HCT116 (cell line): Measurements from ENCODE around the gene ADCY1. TPM values are rescaled to one million over a fixed set of nuclear protein-coding genes. Genes with fewer than 3 reads are reported as not detected.

ENCODE experiments used
- ATAC-seq: fragments of 200-7000 bp; cut with Tn5 transposase; 2 replicates; pipeline ENCODE4 v1.9.1; 2020; ENCODE audit warnings: mild to moderate bottlenecking, moderate library complexity
- BruUV-seq: library from RNA; stranded (reverse); fragments of 400-500 nt; replicated peaks from 2 replicates; lab custom pipeline; 2021; lab: Mats Ljungman, UMichigan
- CTCF ChIA-PET: fragments of 300-600 bp; sonication (Branson Sonifier 250); formaldehyde crosslinking; loops from one replicate; lab custom pipeline; 2021; ENCODE audit warnings: antibody characterized with exemption; lab: Charles Lee
- POLR2A ChIA-PET: fragments of 300-600, 350-600 bp; sonication (Branson Sonifier 250); formaldehyde crosslinking; loops from one replicate; lab custom pipeline; 2021; ENCODE audit warnings: antibody characterized with exemption; lab: Charles Lee
- RAD21 ChIA-PET, 2 experiments: fragments of 300-600 bp; sonication (Branson Sonifier 250); formaldehyde crosslinking; loops; one replicate each; lab custom pipeline; 2023; ENCODE audit warnings: low total read pairs in 2 of 2; ENCODE audit not compliant: uncharacterized antibody in 2 of 2, unreplicated experiment in 2 of 2, low non-redundant PET in 1 of 2; lab: Charles Lee
- DNase-seq: peaks from one replicate; pipeline ENCODE4 v3.0.0-alpha.2; 2010; ENCODE audit warnings: low read depth, low spot score
- H2AFZ ChIP-seq: fragments of 200-600 bp; shearing (Covaris generic), sonication (generic); 2 replicates; pipeline ENCODE4 v1.6.1; 2017; ENCODE audit warnings: low read depth, mixed run types, mixed read lengths, antibody characterized with exemption, low read length; ENCODE audit not compliant: poor library complexity, severe bottlenecking
- H3K27ac ChIP-seq: 2 replicates; pipeline ENCODE4 v1.5.1; 2012; ENCODE audit warnings: low read depth, low read length
- H3K27me3 ChIP-seq: fragments of 200-600 bp; sonication (generic); 2 replicates; pipeline ENCODE4 v1.6.1; 2016; ENCODE audit warnings: mixed run types, low read length, mixed read lengths; ENCODE audit not compliant: insufficient read depth
- H3K36me3 ChIP-seq, 2 experiments: fragments of 200-500 bp in 1 of 2; fragments of 200-600 bp in 1 of 2; sonication (Bioruptor generic) in 1 of 2; sonication (generic) in 1 of 2; 2 replicates each; pipeline versions ENCODE4 v1.5.1 to v1.6.1; 2014 to 2016; ENCODE audit warnings: low read length in 2 of 2, inconsistent platforms in 1 of 2, mixed read lengths in 1 of 2, mixed run types in 1 of 2; ENCODE audit not compliant: insufficient read depth in 2 of 2, control insufficient read depth in 1 of 2
- H3K4me1 ChIP-seq, 2 experiments: fragments of 200-600 bp in 1 of 2; sonication (generic) in 1 of 2; 2 replicates each; pipeline versions ENCODE4 v1.5.1 to v1.6.1; 2012 to 2017; ENCODE audit warnings: low read length in 2 of 2, inconsistent platforms in 1 of 2, mild to moderate bottlenecking in 1 of 2, mixed read lengths in 1 of 2, mixed run types in 1 of 2, moderate library complexity in 1 of 2; ENCODE audit not compliant: insufficient read depth in 2 of 2, control insufficient read depth in 1 of 2
- H3K4me2 ChIP-seq: fragments of 200-600 bp; sonication (generic); 2 replicates; pipeline ENCODE4 v1.6.1; 2017; ENCODE audit warnings: mixed run types, low read length, mixed read lengths
- H3K4me3 ChIP-seq, 2 experiments: fragments of 200-600 bp in 1 of 2; sonication (generic) in 1 of 2; replicated peaks in 1 of 2; 2 replicates each; pipeline ENCODE4 v1.5.1; 2011 to 2016; ENCODE audit warnings: low read length in 2 of 2, control low read depth in 1 of 2, low read depth in 1 of 2, mild to moderate bottlenecking in 1 of 2, mixed read lengths in 1 of 2, mixed run types in 1 of 2
- H3K79me2 ChIP-seq: fragments of 200-600 bp; sonication (generic); 2 replicates; pipeline ENCODE4 v1.6.1; 2017; ENCODE audit warnings: mild to moderate bottlenecking, mixed run types, low read length, moderate library complexity, mixed read lengths; ENCODE audit not compliant: insufficient read depth
- H3K9ac ChIP-seq: fragments of 200-600 bp; sonication (generic); 2 replicates; pipeline ENCODE4 v1.6.1; 2016; ENCODE audit warnings: low read length, mixed read lengths
- H3K9me2 ChIP-seq: fragments of 200-600 bp; sonication (generic), shearing (Covaris generic); 2 replicates; pipeline ENCODE4 v1.6.1; 2017; ENCODE audit warnings: mixed run types, mild to moderate bottlenecking, moderate library complexity; ENCODE audit not compliant: insufficient read depth
- H3K9me3 ChIP-seq, 2 experiments: fragments of 200-500 bp in 1 of 2; fragments of 200-600 bp in 1 of 2; sonication (Bioruptor generic) in 1 of 2; sonication (generic) in 1 of 2; 2 replicates each; pipeline ENCODE4 v1.6.1; 2014 to 2017; ENCODE audit warnings: low read length in 2 of 2, mixed read lengths in 2 of 2, inconsistent platforms in 1 of 2, low read depth in 1 of 2, mild to moderate bottlenecking in 1 of 2, mixed run types in 1 of 2, moderate library complexity in 1 of 2; ENCODE audit not compliant: control insufficient read depth in 1 of 2, insufficient read depth in 1 of 2
- H4K20me1 ChIP-seq: fragments of 200-600 bp; sonication (generic), shearing (Covaris generic); 2 replicates; pipeline ENCODE4 v1.6.1; 2017; ENCODE audit warnings: mixed run types, mild to moderate bottlenecking, moderate library complexity; ENCODE audit not compliant: insufficient read depth
- CBX3 ChIP-seq: IDR thresholded peaks from 2 replicates; pipeline ENCODE4 v1.6.1; 2012; ENCODE audit warnings: low read depth
- CEBPB ChIP-seq: IDR thresholded peaks from 2 replicates; pipeline ENCODE4 v1.6.1; 2012; ENCODE audit warnings: low read depth
- CTCF ChIP-seq, 3 experiments: fragments of 200-600 bp in 1 of 3; sonication (generic) in 1 of 3; IDR thresholded peaks in 2 of 3; conservative IDR thresholded peaks in 1 of 3; 2 replicates each; pipeline ENCODE4 v1.5.1; 2012 to 2017; ENCODE audit warnings: low read depth in 2 of 3, low read length in 2 of 3, antibody characterized with exemption in 1 of 3, borderline replicate concordance in 1 of 3, control low read depth in 1 of 3, mild to moderate bottlenecking in 1 of 3, mixed read lengths in 1 of 3, mixed run types in 1 of 3, moderate library complexity in 1 of 3; ENCODE audit not compliant: insufficient read depth in 1 of 3
- EZH2 ChIP-seq: fragments of 200-600 bp; sonication (generic); IDR thresholded peaks from 2 replicates; pipeline ENCODE4 v1.6.1; 2017; ENCODE audit warnings: antibody characterized with exemption, mixed run types
- EZH2phosphoT487 ChIP-seq: fragments of 200-600 bp; IDR thresholded peaks from 2 replicates; pipeline ENCODE4 v1.6.1; 2018; ENCODE audit warnings: antibody characterized with exemption, borderline replicate concordance
- FOSL1 ChIP-seq: IDR thresholded peaks from 2 replicates; pipeline ENCODE4 v1.6.1; 2012; ENCODE audit warnings: low read depth
- JUND ChIP-seq: IDR thresholded peaks from 2 replicates; pipeline ENCODE4 v1.6.1; 2012
- POLR2A ChIP-seq: IDR thresholded peaks from 2 replicates; pipeline ENCODE4 v1.7.0; 2011; ENCODE audit warnings: borderline replicate concordance; ENCODE audit not compliant: insufficient read depth, insufficient read length; ENCODE audit errors: extremely low read depth
- SP1 ChIP-seq: IDR thresholded peaks from 2 replicates; pipeline ENCODE4 v1.6.1; 2012; ENCODE audit warnings: low read depth
- SRF ChIP-seq: IDR thresholded peaks from 2 replicates; pipeline ENCODE4 v1.6.1; 2012; ENCODE audit warnings: low read depth
- TCF7L2 ChIP-seq: IDR thresholded peaks from 2 replicates; pipeline ENCODE4 v1.7.0; 2011; ENCODE audit warnings: borderline replicate concordance, inconsistent platforms; ENCODE audit not compliant: insufficient read depth, insufficient read length; ENCODE audit errors: extremely low read depth
- YY1 ChIP-seq: IDR thresholded peaks from 2 replicates; pipeline ENCODE4 v1.6.1; 2011; ENCODE audit warnings: low read length, low read depth, moderate library complexity, mild to moderate bottlenecking; ENCODE audit not compliant: insufficient replicate concordance; ENCODE audit errors: extremely low read depth
- ZFX ChIP-seq: fragments of 450-650 bp; IDR thresholded peaks from 2 replicates; pipeline ENCODE4 v1.6.1; 2017
- intact Hi-C: fragments of 100-400 bp; cut with micrococcal nuclease; formaldehyde crosslinking; loops from 2 replicates; pipeline ENCODE4 v1.10.0; 2022
- total RNA-seq: library from RNA; stranded (reverse); gene quantifications from one replicate; pipeline ENCODE4 v1.2.1, GENCODE V29; 2021; ENCODE audit not compliant: unreplicated experiment
- TF ChIP-seq, protein P1 (sequence below): IDR thresholded peaks from 2 replicates; pipeline ENCODE4 v1.6.1; 2012

Gene ADCY1
- total RNA-seq, 1 experiment from 2014 or later: 0.05 TPM

- Histone ChIP-seq H3K9me2 (no peaks in the 10 kb centered on the region), H3K4me2 (no peak overlapping the region), H3K4me1 (no peaks in the 10 kb centered on the region), H3K79me2 (no peaks in the 10 kb centered on the region), H3K9me3 (no peaks in the 10 kb centered on the region), H4K20me1 (no peaks in the 10 kb centered on the region), H2AFZ (no peak overlapping the region), H3K4me3 (no peak overlapping the region), H3K9ac (no peak overlapping the region), H3K27ac (no peak overlapping the region), H3K27me3 (no peaks in the 10 kb centered on the region), H3K36me3 (no peaks in the 10 kb centered on the region)
- TF ChIP-seq CTCF (IDR thresholded peaks at IDR 0.05 in 2 of 3, conservative IDR thresholded peaks at IDR 0.05 in 1 of 3; ENCODE audit: borderline replicate concordance in 1 of 3, insufficient read depth in 1 of 3, low read depth in 2 of 3, low read length in 2 of 3) (no peak), SP1 (no peak), SRF (no peak)
- no peak for ATAC-seq
- intact Hi-C loops: no loop called here
- ChIA-PET POLR2A (no interaction called here), CTCF (no interaction called here), RAD21 (no interaction called here)
- BruUV-seq: no TSS peak
- DNase-seq: no peak
These were observed 83.1 kb downstream of the ADCY1 start for GRCh38 chr7:45657136-45657889.

DNA sequence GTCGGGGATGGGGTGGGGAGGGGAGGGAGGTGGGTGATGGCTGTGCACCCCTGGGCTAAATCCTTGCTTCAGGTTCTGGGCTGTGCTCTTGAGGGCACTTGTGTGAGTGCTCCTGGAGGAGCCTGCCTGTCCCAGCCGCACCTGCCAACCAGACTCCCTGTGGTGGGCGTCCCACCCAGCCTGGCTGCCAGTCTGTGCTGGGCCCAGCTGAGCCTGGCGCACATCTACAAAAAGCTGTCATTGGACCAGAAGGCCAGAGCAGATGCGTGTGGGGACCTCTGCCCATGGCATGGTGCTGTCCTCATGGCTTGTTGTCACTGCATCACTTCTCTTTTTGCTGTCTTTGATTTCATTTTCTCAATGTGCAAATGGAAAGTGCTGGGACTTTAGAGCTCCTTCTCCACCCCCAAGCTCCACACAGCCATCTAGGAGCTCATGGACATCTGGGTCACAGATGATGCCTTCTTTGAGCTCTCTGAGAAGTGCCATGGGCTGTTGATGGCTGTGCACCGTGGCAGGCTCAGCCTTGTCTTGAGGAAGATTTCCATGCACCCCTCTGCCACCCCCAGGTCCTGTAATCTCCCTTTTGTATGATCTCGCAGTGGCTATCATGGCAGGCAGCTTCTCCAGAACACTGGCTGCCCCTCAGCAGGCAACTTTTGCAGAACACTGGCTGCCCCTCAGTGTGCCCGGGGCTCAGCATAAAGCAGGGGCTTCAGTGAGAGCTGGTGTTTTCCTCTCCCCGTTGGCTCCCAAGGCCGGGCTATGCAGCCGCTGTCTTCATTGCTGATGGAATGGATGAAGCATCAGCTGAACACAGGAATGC is 83.9 kb downstream of the ADCY1 start:
- intact Hi-C loops: no loop called here
- Histone ChIP-seq H3K27me3 (no peaks in the 10 kb centered on the region), H3K79me2 (no peaks in the 10 kb centered on the region), H3K36me3 (no peaks in the 10 kb centered on the region), H3K4me3 (no peak overlapping the region), H3K4me1 (no peaks in the 10 kb centered on the region), H2AFZ (no peak overlapping the region), H3K9me3 (no peaks in the 10 kb centered on the region), H3K27ac (no peak overlapping the region), H3K9me2 (no peaks in the 10 kb centered on the region), H3K9ac (no peak overlapping the region), H3K4me2 (no peak overlapping the region), H4K20me1 (no peaks in the 10 kb centered on the region)
- no TSS peak for BruUV-seq
- DNase-seq (no peak), ATAC-seq (no peak)
- TF ChIP-seq CEBPB (no peak), ZFX (no peak), TCF7L2 (no peak), SP1 (no peak), EZH2 (no peak), POLR2A (no peak), EZH2phosphoT487 (no peak), FOSL1 (no peak), YY1 (no peak), JUND (no peak), CBX3 (no peak)
- TF ChIP-seq, protein P1, sequence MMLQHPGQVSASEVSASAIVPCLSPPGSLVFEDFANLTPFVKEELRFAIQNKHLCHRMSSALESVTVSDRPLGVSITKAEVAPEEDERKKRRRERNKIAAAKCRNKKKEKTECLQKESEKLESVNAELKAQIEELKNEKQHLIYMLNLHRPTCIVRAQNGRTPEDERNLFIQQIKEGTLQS: no peak
- ChIA-PET POLR2A (no interaction called here), CTCF (no interaction called here), RAD21 (no interaction called here)
